ENCODE measurements around the gene MYMK.

MYMK gene

GRCh38 chr9:133487331-133487725, 37.4 kb downstream of the MYMK start:
- DNase-seq (ENCODE audit: low read depth in 2 of 3, low spot score in 1 of 3) = no peak

GRCh38 chr9:133485531-133486260, 39.1 kb downstream of the MYMK start:
- no peak for DNase-seq (ENCODE audit: low read depth in 2 of 3, low spot score in 1 of 3)

GRCh38 chr9:133484671-133485437, 39.9 kb downstream of the MYMK start:
- DNase-seq (ENCODE audit: low read depth in 2 of 3, low spot score in 1 of 3) = no peak

- DNase-seq (ENCODE audit: low read depth in 2 of 3, low spot score in 1 of 3) = no peak
Measured at GRCh38 chr9:133483611-133484010, 41.1 kb downstream of the MYMK start.

GRCh38 chr9:133478851-133479711, 45.7 kb downstream of the MYMK start, which contains the start of gene SLC2A6:
Gene SLC2A6, minus strand, starts transcription at chr9:133479099. Its CDS starts 40 bp downstream, at chr9:133479059.
- DNase-seq (ENCODE audit: low read depth in 2 of 3, low spot score in 1 of 3) = peak; percentile 57 to 75 (median 59)

GRCh38 chr9:133477992-133478850, 46.5 kb downstream of the MYMK start:
- DNase-seq (ENCODE audit: low read depth in 2 of 3, low spot score in 1 of 3) = no peak

- DNase-seq (ENCODE audit: low read depth in 2 of 3, low spot score in 1 of 3) = no peak
Measured at GRCh38 chr9:133477461-133477860, 47.3 kb downstream of the MYMK start.

GRCh38 chr9:133476941-133477340, 47.8 kb downstream of the MYMK start:
- no peak for DNase-seq (ENCODE audit: low read depth in 2 of 3, low spot score in 1 of 3)

GRCh38 chr9:133476036-133476931, 48.5 kb downstream of the MYMK start:
- DNase-seq (ENCODE audit: low read depth in 2 of 3, low spot score in 1 of 3) = no peak

- DNase-seq (ENCODE audit: low read depth in 2 of 3, low spot score in 1 of 3) = no peak
Measured at GRCh38 chr9:133475292-133476012, 49.3 kb downstream of the MYMK start.

GRCh38 chr9:133474853-133475252, 49.9 kb downstream of the MYMK start:
- no peak for DNase-seq (ENCODE audit: low read depth in 2 of 3, low spot score in 1 of 3)

GRCh38 chr9:133474215-133474614, 50.5 kb downstream of the MYMK start:
- DNase-seq (ENCODE audit: low read depth in 2 of 3, low spot score in 1 of 3) = no peak

GRCh38 chr9:133473743-133474142, 51.0 kb downstream of the MYMK start:
- DNase-seq (ENCODE audit: low read depth in 2 of 3, low spot score in 1 of 3) = no peak

GRCh38 chr9:133472753-133473378, 51.9 kb downstream of the MYMK start:
- no peak for DNase-seq (ENCODE audit: low read depth in 2 of 3, low spot score in 1 of 3)

- DNase-seq (ENCODE audit: low read depth in 2 of 3, low spot score in 1 of 3) = no peak
Measured at GRCh38 chr9:133472277-133472645, 52.5 kb downstream of the MYMK start.

- DNase-seq (ENCODE audit: low read depth in 2 of 3, low spot score in 1 of 3) = no peak
Measured at GRCh38 chr9:133471551-133472276, 53.0 kb downstream of the MYMK start.

GRCh38 chr9:133470988-133471387, 53.8 kb downstream of the MYMK start:
- DNase-seq (ENCODE audit: low read depth in 2 of 3, low spot score in 1 of 3) = no peak

- DNase-seq (ENCODE audit: low read depth in 2 of 3, low spot score in 1 of 3) = no peak
Measured at GRCh38 chr9:133470427-133470924, 54.3 kb downstream of the MYMK start.

All from stimulated activated CD4-positive, alpha-beta T cell treated with anti-CD3 and anti-CD28 coated beads, Interleukin-12 subunit alpha, Interleukin-12 subunit beta, amount 100 ng/mL, for 48 hours (primary cell).